CD14-positive monocyte (primary cell): Measurements from ENCODE around the gene GNB2. TPM values are rescaled to one million over a fixed set of nuclear protein-coding genes. Genes with fewer than 3 reads are reported as not detected.
A peak's percentile ranks its signal among the peaks of the same experiment; 100 is the strongest.

Experiments
- DNase-seq, 3 donors: peaks; one replicate each; pipeline ENCODE4 v3.0.0-alpha.2; 2011 to 2022
- H2AFZ ChIP-seq: 2 replicates; pipeline ENCODE4 v1.6.0; 2012; ENCODE audit warnings: mild to moderate bottlenecking, low read depth, low read length, inconsistent platforms; ENCODE audit not compliant: insufficient read depth, poor library complexity, severe bottlenecking
- H3K27ac ChIP-seq, 2 donors: 1 replicate in 1 of 2; 2 replicates in 1 of 2; pipeline ENCODE4 v1.5.1; 2012 to 2013; ENCODE audit warnings: low read length in 2 of 2, control low read depth in 1 of 2, inconsistent platforms in 1 of 2, low read depth in 1 of 2, mild to moderate bottlenecking in 1 of 2
- H3K27me3 ChIP-seq, 2 donors: one replicate each; pipeline versions ENCODE4 v1.6.0 to v1.6.1; 2011 to 2013; ENCODE audit warnings: low read length in 2 of 2; ENCODE audit not compliant: control insufficient read depth in 2 of 2, insufficient read depth in 2 of 2
- H3K36me3 ChIP-seq, 2 donors: replicated peaks in 1 of 2; 1 replicate in 1 of 2; 2 replicates in 1 of 2; pipeline versions ENCODE4 v1.5.1 to v1.6.1; 2012 to 2013; ENCODE audit warnings: low read length in 2 of 2, control low read depth in 1 of 2, inconsistent platforms in 1 of 2, mild to moderate bottlenecking in 1 of 2; ENCODE audit not compliant: insufficient read depth in 2 of 2, control insufficient read depth in 1 of 2
- H3K4me1 ChIP-seq, 2 donors: 1 replicate in 1 of 2; 2 replicates in 1 of 2; pipeline versions ENCODE4 v1.5.1 to v1.6.1; 2012 to 2013; ENCODE audit warnings: low read length in 2 of 2, control low read depth in 1 of 2, inconsistent platforms in 1 of 2, mild to moderate bottlenecking in 1 of 2, moderate library complexity in 1 of 2; ENCODE audit not compliant: insufficient read depth in 2 of 2, control insufficient read depth in 1 of 2
- H3K4me2 ChIP-seq: replicated peaks from 2 replicates; pipeline ENCODE3; 2012; ENCODE audit warnings: low read length, moderate library complexity, mild to moderate bottlenecking; ENCODE audit not compliant: poor library complexity, severe bottlenecking; ENCODE audit errors: extremely low read depth
- H3K4me3 ChIP-seq, 3 experiments: fragments of 200-600 bp in 1 of 3; sonication (generic) in 1 of 3; replicated peaks in 1 of 3; 1 replicate in 2 of 3; 2 replicates in 1 of 3; pipeline ENCODE4 v1.5.1; 2011 to 2013; ENCODE audit warnings: low read length in 3 of 3, mild to moderate bottlenecking in 3 of 3, control low read depth in 2 of 3, low read depth in 2 of 3, inconsistent platforms in 1 of 3, moderate library complexity in 1 of 3
- H3K79me2 ChIP-seq: 2 replicates; pipeline ENCODE4 v1.6.0; 2012; ENCODE audit warnings: mild to moderate bottlenecking, control low read depth, inconsistent platforms, low read length, moderate library complexity; ENCODE audit not compliant: insufficient read depth
- H3K9ac ChIP-seq: 2 replicates; pipeline ENCODE4 v1.6.0; 2017; ENCODE audit warnings: low read length, mild to moderate bottlenecking; ENCODE audit not compliant: insufficient read depth, poor library complexity, severe bottlenecking
- H3K9me3 ChIP-seq, 2 donors: replicated peaks in 1 of 2; 1 replicate in 1 of 2; 2 replicates in 1 of 2; pipeline versions ENCODE4 v1.5.1 to v1.6.1; 2012 to 2013; ENCODE audit warnings: low read length in 2 of 2, control low read depth in 1 of 2; ENCODE audit not compliant: control insufficient read depth in 1 of 2, insufficient read depth in 1 of 2
- H4K20me1 ChIP-seq: 2 replicates; pipeline ENCODE4 v1.6.0; 2012; ENCODE audit warnings: mild to moderate bottlenecking, low read length, control low read depth, moderate library complexity; ENCODE audit not compliant: insufficient read depth
- H3K27ac Mint-ChIP-seq, 7 donors: one replicate each; pipeline ENCODE4 v1.8.0; 2020; ENCODE audit warnings: mild to moderate bottlenecking in 7 of 7, mixed read lengths in 7 of 7, moderate library complexity in 6 of 7, inconsistent platforms in 2 of 7
- H3K27me3 Mint-ChIP-seq, 3 donors: one replicate each; pipeline ENCODE4 v1.8.0; 2021 to 2022; ENCODE audit warnings: low read depth in 3 of 3, mild to moderate bottlenecking in 3 of 3, mixed read lengths in 3 of 3, moderate library complexity in 3 of 3, inconsistent platforms in 1 of 3
- H3K36me3 Mint-ChIP-seq, 2 donors: one replicate each; pipeline ENCODE4 v1.8.0; 2020; ENCODE audit warnings: mixed read lengths in 2 of 2, inconsistent platforms in 1 of 2, mild to moderate bottlenecking in 1 of 2
- H3K4me1 Mint-ChIP-seq: one replicate; pipeline ENCODE4 v1.8.0; 2020; ENCODE audit warnings: mild to moderate bottlenecking, mixed read lengths
- H3K4me3 Mint-ChIP-seq, 2 donors: one replicate each; pipeline ENCODE4 v1.8.0; 2020; ENCODE audit warnings: mild to moderate bottlenecking in 2 of 2, mixed read lengths in 2 of 2, moderate library complexity in 1 of 2
- H3K9me3 Mint-ChIP-seq, 7 donors: one replicate each; pipeline ENCODE4 v1.8.0; 2020 to 2022; ENCODE audit warnings: mixed read lengths in 7 of 7, mild to moderate bottlenecking in 6 of 7, moderate library complexity in 6 of 7, inconsistent platforms in 2 of 7
- CTCF ChIP-seq: fragments of 200-600 bp; IDR thresholded peaks from one replicate; pipeline ENCODE4 v1.8.0; 2022; ENCODE audit warnings: antibody characterized with exemption, mild to moderate bottlenecking
- WGBS: methylation state at CpG from one replicate; pipeline ENCODE4 v1.1.5; 2013; ENCODE audit warnings: missing lambda C conversion rate; ENCODE audit not compliant: insufficient coverage; 5-methylcytosine and 5-hydroxymethylcytosine counted together
- intact Hi-C, 2 donors: fragments of 100-400 bp; cut with micrococcal nuclease; formaldehyde crosslinking; loops; one replicate each; pipeline versions ENCODE4 v1.15.0 to v1.15.1; 2023
- polyA plus RNA-seq, 3 donors: library from polyadenylated mRNA; depleted of rRNA in 1 of 3; unstranded in 2 of 3; stranded (reverse) in 1 of 3; fragments of 300-500 nt in 2 of 3; fragments of >200 nt in 1 of 3; fragmentation: Illumina TruSeq in 2 of 3; gene quantifications; 1 replicate in 2 of 3; 2 replicates in 1 of 3; pipeline ENCODE4 v1.2.3, GENCODE V29; 2012 to 2021

GNB2 gene
- polyA plus RNA-seq, 3 donors = 90.0 to 436 (median 94.6) TPM

GRCh38 chr7:100684534-100685042, 11.0 kb downstream of the GNB2 start:
- intact Hi-C loops = no loop called here
- H3K27me3 Mint-ChIP-seq = no peaks in the 10 kb centered on the region
- peaks cover 99% of the 10 kb centered on the region for H4K20me1 ChIP-seq
- no peaks in the 10 kb centered on the region for H3K27me3 ChIP-seq
- peaks cover 0 to 1% (median 0%) of the 10 kb centered on the region in 7 donors for H3K9me3 Mint-ChIP-seq
- peaks cover 85 to 88% of the 10 kb centered on the region in 2 donors for H3K36me3 ChIP-seq
- H3K27ac Mint-ChIP-seq = no peak overlapping the region
- no peak for DNase-seq
- no peaks in the 10 kb centered on the region for H3K9me3 ChIP-seq
- H3K4me3 Mint-ChIP-seq = no peak overlapping the region
- no peak overlapping the region for H3K27ac ChIP-seq
- H2AFZ ChIP-seq = no peak overlapping the region
- TF ChIP-seq CTCF = no peak
- H3K4me2 ChIP-seq = no peak overlapping the region
- H3K4me3 ChIP-seq = no peak overlapping the region
- H3K79me2 ChIP-seq = peaks cover 19% of the 10 kb centered on the region
- H3K36me3 Mint-ChIP-seq = peaks cover 48 to 88% of the 10 kb centered on the region in 2 donors
- H3K4me1 ChIP-seq = peaks cover 13 to 15% of the 10 kb centered on the region in 2 donors
- WGBS = 96% methylated on average over 13 of the region's 16 CpGs
- H3K4me1 Mint-ChIP-seq = peaks cover 13% of the 10 kb centered on the region
- H3K9ac ChIP-seq = no peak overlapping the region

- intact Hi-C loops = no loop called here
- no peak overlapping the region for H3K4me3 Mint-ChIP-seq
- 100% methylated on average over 7 of the region's 18 CpGs for WGBS
- H3K4me3 ChIP-seq = no peak overlapping the region
- H3K27me3 Mint-ChIP-seq = no peaks in the 10 kb centered on the region
- H3K4me1 Mint-ChIP-seq = peaks cover 8% of the 10 kb centered on the region
- no peaks in the 10 kb centered on the region for H3K27me3 ChIP-seq
- H3K36me3 Mint-ChIP-seq = peaks cover 45 to 82% of the 10 kb centered on the region in 2 donors
- H4K20me1 ChIP-seq = peaks cover 99% of the 10 kb centered on the region
- H3K27ac Mint-ChIP-seq = peak overlapping the region in 1 of 7 donors; percentile 41
- H3K9me3 ChIP-seq = no peaks in the 10 kb centered on the region
- DNase-seq = no peak
- peaks cover 0 to 1% (median 0%) of the 10 kb centered on the region in 7 donors for H3K9me3 Mint-ChIP-seq
- H3K36me3 ChIP-seq = peaks cover 81 to 93% of the 10 kb centered on the region in 2 donors
- H3K9ac ChIP-seq = no peak overlapping the region
- no peak overlapping the region for H3K4me2 ChIP-seq
- H2AFZ ChIP-seq = no peak overlapping the region
- no peak overlapping the region for H3K27ac ChIP-seq
- H3K79me2 ChIP-seq = peaks cover 25% of the 10 kb centered on the region
- TF ChIP-seq CTCF = no peak
- peaks cover 8 to 10% of the 10 kb centered on the region in 2 donors for H3K4me1 ChIP-seq
These were observed 11.6 kb downstream of the GNB2 start for GRCh38 chr7:100685049-100685605.
